Muscle layer of duodenum (tissue), 2 donors: ENCODE data around the gene KRT222.

Experiments
- H3K27ac ChIP-seq: one replicate; pipeline ENCODE4 v1.7.0; 2013; ENCODE audit warnings: mild to moderate bottlenecking, low read length
- H3K27me3 ChIP-seq: one replicate; pipeline ENCODE4 v1.7.0; 2013; ENCODE audit warnings: low read depth, mild to moderate bottlenecking, control low read depth, low read length
- H3K36me3 ChIP-seq, 2 donors: one replicate each; pipeline ENCODE4 v1.7.0; 2013; ENCODE audit warnings: low read length in 2 of 2, control low read depth in 1 of 2, mild to moderate bottlenecking in 1 of 2; ENCODE audit not compliant: insufficient read depth in 2 of 2, control insufficient read depth in 1 of 2
- H3K4me1 ChIP-seq, 2 donors: one replicate each; pipeline ENCODE4 v1.7.0; 2013; ENCODE audit warnings: low read length in 2 of 2, mild to moderate bottlenecking in 2 of 2, control low read depth in 1 of 2, moderate library complexity in 1 of 2; ENCODE audit not compliant: insufficient read depth in 2 of 2, control insufficient read depth in 1 of 2
- H3K4me3 ChIP-seq, 2 donors: one replicate each; pipeline ENCODE4 v1.7.0; 2013; ENCODE audit warnings: low read length in 2 of 2, low read depth in 1 of 2, mild to moderate bottlenecking in 1 of 2
- H3K9me3 ChIP-seq, 2 donors: one replicate each; pipeline ENCODE4 v1.7.0; 2013; ENCODE audit warnings: low read length in 2 of 2, control low read depth in 1 of 2, mild to moderate bottlenecking in 1 of 2; ENCODE audit not compliant: control insufficient read depth in 1 of 2
- donor health status: healthy.

The KRT222 gene

DNA sequence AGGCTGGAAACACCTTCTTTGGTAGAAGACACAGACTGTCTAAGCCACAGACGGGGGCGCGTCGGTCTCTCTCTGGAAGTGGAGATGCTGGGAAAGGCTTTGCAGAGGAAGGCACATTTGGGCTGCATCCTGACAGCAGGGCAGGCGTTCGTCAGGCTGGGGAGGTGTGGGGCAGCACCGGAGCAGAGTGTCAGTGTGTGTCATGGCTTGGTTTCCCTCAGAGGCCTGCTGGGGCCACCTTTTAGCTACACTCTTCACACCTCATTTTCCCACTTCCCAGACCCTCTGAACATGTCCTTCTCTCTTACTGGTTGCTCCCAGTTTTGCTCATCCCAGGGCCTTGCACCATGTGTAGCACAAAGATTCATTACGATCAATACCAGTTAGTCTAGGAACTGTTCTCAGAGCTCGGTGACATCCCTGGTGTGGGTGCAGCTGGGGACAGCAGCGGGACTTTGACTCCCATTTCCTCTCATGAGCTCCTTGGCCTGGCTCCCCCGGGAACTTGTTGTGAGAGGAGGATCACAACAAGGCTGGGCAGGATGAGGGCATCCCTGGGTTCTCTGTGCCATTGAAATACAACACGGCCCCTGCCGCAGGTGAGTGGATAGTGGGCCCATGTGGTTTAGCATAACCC is 50.4 kb downstream of the KRT222 start:
- Histone ChIP-seq H3K36me3 (no peaks in the 10 kb centered on the region), H3K27me3 (no peaks in the 10 kb centered on the region), H3K4me3 (no peak overlapping the region), H3K27ac (no peak overlapping the region), H3K4me1 (no peaks in the 10 kb centered on the region), H3K9me3 (no peaks in the 10 kb centered on the region)

DNA sequence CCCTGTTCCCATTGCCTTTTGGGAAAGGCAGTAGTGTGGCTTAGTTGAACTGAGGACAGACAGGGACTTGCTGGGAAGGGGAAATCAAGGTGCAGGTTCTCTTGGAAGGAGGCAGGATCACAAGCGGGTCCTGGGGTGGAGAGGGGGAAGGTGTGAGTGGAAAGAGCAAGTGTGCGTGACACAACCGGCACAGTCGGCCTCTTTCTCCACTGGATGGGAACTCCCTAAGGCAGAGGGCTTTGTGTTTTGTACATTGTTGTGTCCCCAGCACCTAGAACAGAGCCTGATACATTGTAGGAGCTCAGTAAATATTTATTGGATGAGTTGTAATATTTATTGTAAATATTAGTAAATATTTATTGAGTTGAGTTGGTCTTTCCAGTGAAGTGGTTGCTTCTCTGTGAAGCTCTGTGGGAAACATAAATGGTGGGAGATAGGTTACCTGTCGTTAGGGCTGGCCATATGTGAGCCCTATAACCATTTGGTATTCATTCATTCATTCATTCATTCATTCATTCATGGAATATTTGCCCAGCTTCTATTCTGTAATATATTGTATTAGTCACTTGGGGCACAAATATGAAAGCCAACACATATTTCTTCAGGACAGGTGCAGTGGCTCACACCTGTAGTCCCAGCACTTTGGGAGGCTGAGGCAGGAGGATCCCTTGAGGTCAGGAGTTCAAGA is 51.4 kb downstream of the KRT222 start:
- H3K9me3 ChIP-seq, result no peaks in the 10 kb centered on the region
- no peak overlapping the region for H3K27ac ChIP-seq
- H3K4me1 ChIP-seq, result no peaks in the 10 kb centered on the region
- H3K4me3 ChIP-seq, result no peak overlapping the region
- no peaks in the 10 kb centered on the region for H3K27me3 ChIP-seq
- no peaks in the 10 kb centered on the region for H3K36me3 ChIP-seq

- H3K36me3 ChIP-seq, result no peaks in the 10 kb centered on the region
- no peaks in the 10 kb centered on the region for H3K9me3 ChIP-seq
- no peak overlapping the region for H3K4me3 ChIP-seq
- no peak overlapping the region for H3K27ac ChIP-seq
- H3K4me1 ChIP-seq, result no peaks in the 10 kb centered on the region
- no peaks in the 10 kb centered on the region for H3K27me3 ChIP-seq
These were observed 52.3 kb downstream of the KRT222 start for GRCh38 chr17:40612599-40613244.

DNA sequence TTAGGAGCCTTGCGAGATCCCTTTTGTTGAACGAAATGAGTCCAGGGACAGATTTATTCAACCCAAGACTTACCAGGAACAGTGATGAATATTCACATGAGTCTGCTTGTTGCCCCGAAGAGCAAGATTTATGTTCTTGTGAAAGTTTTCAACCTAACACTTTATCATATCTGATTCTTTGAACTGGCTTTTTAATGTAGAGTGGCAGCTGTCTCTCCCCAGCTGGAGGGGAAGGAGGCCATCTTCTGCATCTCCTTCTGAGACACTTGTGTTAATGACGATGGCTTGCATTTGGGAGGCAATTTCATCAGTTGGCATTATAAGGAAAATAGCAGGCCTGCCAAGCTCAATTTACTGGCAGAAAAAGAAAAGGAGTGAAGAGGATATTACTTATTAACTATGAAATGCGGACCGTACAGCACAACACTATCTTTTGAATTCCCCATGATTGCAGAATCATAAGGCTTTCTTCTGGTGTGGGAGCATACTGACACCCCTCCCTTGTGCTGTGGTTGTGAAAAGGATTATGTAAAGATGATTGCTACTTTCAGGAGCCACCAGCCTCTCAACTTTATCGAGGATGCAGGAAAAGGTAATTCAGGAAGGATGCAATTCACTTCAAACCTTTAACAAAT is 53.0 kb downstream of the KRT222 start:
- Histone ChIP-seq H3K36me3 (no peaks in the 10 kb centered on the region), H3K27ac (no peak overlapping the region), H3K9me3 (no peaks in the 10 kb centered on the region), H3K27me3 (no peaks in the 10 kb centered on the region), H3K4me3 (no peak overlapping the region), H3K4me1 (no peaks in the 10 kb centered on the region)

DNA sequence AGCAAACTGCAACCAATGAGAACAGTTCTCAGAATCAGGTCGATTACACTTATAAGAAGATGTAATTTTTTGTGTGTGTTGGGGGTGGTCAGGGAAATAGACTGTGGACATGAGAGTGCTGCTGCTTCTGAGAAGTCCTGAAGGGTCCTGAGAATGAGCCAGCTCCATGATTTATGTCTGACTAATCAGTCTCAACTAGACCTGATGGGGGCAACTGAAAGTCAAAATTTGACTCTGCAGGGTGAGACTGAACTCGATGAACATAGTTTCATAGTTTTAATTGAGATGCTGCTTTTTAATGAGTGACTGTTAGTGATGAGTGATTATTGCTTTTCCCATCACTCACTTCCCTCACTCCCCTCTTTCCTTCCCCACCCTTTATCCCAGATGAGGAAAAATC is 54.6 kb downstream of the KRT222 start:
- Histone ChIP-seq H3K27me3 (no peaks in the 10 kb centered on the region), H3K36me3 (no peaks in the 10 kb centered on the region), H3K4me1 (no peaks in the 10 kb centered on the region), H3K9me3 (no peaks in the 10 kb centered on the region), H3K4me3 (no peak overlapping the region), H3K27ac (no peak overlapping the region)

DNA sequence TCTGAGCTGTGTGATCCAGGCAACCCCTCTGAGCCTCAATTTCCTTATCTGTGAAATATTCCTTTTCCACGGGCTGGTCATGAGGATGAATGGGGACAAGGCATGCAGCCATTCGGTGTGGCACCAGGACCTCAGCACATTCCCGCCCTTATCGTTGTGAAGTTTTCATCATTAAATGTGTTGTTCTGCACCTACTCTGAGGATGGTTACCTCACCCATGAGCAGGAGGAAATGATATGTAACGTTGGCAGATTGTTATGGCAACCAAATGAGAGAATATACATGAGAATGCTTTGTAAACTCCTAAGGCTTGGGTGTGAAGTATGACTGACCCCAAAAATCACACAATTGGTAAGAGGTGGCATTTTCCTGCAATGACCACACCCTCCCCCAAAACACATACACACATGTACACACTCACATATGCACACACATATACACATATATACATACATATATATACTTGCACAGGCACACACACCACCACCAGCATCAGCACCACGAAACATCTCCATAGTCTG is 56.9 kb downstream of the KRT222 start:
- Histone ChIP-seq H3K9me3 (no peaks in the 10 kb centered on the region), H3K27me3 (no peaks in the 10 kb centered on the region), H3K4me1 (no peaks in the 10 kb centered on the region), H3K36me3 (no peaks in the 10 kb centered on the region), H3K27ac (no peak overlapping the region), H3K4me3 (no peak overlapping the region)

DNA sequence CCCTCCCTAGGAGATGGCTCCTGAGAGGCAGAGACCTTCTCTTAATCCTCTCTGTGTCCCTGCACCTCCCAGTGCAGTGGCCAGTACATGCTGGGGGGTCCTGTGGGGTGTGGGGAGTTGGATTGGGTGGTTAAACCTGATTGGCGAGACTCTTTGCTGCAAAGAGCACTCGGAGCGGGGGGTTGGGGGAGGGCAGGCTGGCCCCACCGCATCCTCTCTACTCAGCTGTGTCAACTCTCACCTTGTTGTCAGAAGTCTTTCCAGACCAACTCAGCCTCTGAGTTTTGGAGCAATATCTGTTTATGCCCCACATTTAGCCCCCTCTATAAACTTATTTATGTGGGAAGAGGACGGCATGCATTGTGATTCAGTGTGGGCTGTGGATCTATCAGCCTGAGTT is 57.3 kb downstream of the KRT222 start:
- H3K27me3 ChIP-seq, result no peaks in the 10 kb centered on the region
- no peaks in the 10 kb centered on the region for H3K36me3 ChIP-seq
- no peak overlapping the region for H3K4me3 ChIP-seq
- peaks cover 0 to 3% of the 10 kb centered on the region in 2 donors for H3K4me1 ChIP-seq
- H3K27ac ChIP-seq, result no peak overlapping the region
- no peaks in the 10 kb centered on the region for H3K9me3 ChIP-seq

- H3K27ac ChIP-seq, result no peak overlapping the region
These were observed 58.2 kb downstream of the KRT222 start for GRCh38 chr17:40606548-40607353.

GRCh38 chr17:40605306-40605705 is 59.7 kb downstream of the KRT222 start:
- Histone ChIP-seq H3K4me3 (no peak overlapping the region), H3K36me3 (no peaks in the 10 kb centered on the region), H3K4me1 (peaks cover 0 to 9% of the 10 kb centered on the region in 2 donors), H3K27ac (no peak overlapping the region), H3K9me3 (no peaks in the 10 kb centered on the region), H3K27me3 (no peaks in the 10 kb centered on the region)

More at GRCh38 chr17:40606548-40607353, 58.2 kb downstream of the KRT222 start:
- no peak overlapping the region for H3K4me3 ChIP-seq
- H3K27me3 ChIP-seq, result no peaks in the 10 kb centered on the region
- peaks cover 0 to 9% of the 10 kb centered on the region in 2 donors for H3K4me1 ChIP-seq
- no peaks in the 10 kb centered on the region for H3K9me3 ChIP-seq
- no peaks in the 10 kb centered on the region for H3K36me3 ChIP-seq
